HT-29 (cell line): ENCODE results near the gene SLC47A1. TPM values are rescaled to one million over a fixed set of nuclear protein-coding genes. Genes with fewer than 3 reads are reported as not detected.
"Not testable (repeated sequence)": the region's sequence is repeated elsewhere in the genome, so short reads cannot be mapped to it uniquely, and the experiment has no call there.

Experiments used
- DNase-seq: peaks from one replicate; pipeline ENCODE4 v3.0.0-alpha.2; 2015; ENCODE audit warnings: low spot score
- total RNA-seq: library from RNA; depleted of rRNA; stranded (reverse); fragments of >200 nt; shearing (Covaris generic); gene quantifications from 2 replicates; pipeline ENCODE4 v1.2.3, GENCODE V29; 2014; rRNA removed

SLC47A1 gene, protein sequence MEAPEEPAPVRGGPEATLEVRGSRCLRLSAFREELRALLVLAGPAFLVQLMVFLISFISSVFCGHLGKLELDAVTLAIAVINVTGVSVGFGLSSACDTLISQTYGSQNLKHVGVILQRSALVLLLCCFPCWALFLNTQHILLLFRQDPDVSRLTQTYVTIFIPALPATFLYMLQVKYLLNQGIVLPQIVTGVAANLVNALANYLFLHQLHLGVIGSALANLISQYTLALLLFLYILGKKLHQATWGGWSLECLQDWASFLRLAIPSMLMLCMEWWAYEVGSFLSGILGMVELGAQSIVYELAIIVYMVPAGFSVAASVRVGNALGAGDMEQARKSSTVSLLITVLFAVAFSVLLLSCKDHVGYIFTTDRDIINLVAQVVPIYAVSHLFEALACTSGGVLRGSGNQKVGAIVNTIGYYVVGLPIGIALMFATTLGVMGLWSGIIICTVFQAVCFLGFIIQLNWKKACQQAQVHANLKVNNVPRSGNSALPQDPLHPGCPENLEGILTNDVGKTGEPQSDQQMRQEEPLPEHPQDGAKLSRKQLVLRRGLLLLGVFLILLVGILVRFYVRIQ
- not detected in 2 replicates for total RNA-seq

GRCh38 chr17:19533718-19534561 lies at the start of gene SLC47A1:
TSS of gene SLC47A1 (plus strand) at chr17:19533854. CDS start at chr17:19533940, 86 bp downstream.
- no peak for DNase-seq

DNA sequence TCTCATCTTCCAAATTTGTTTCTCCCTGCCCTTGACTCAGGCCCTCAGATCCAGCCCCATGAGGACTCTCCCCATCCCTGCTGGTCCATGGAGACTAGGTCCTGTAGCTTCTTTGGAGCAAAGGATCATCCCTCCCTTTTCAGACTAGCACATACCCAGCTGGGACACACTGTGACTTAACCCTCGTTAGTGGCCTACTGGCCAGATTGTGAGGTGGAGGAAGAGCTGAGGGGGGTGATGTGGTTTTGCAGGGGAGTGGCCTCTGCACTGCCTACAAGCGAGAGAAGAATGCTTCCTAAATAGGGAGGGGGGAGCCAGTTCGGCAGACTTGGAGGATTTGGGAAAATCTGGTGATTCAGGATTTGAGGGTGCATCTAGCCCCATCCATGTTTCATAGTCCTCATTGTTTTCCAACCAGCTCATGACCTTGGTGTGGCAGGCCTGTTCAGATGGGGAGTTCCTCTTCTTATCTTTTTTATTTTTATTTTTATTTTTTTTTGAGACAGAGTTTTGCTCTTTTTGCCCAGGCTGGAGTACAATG lies 47.8 kb upstream of the SLC47A1 start:
- no peak for DNase-seq

DNA sequence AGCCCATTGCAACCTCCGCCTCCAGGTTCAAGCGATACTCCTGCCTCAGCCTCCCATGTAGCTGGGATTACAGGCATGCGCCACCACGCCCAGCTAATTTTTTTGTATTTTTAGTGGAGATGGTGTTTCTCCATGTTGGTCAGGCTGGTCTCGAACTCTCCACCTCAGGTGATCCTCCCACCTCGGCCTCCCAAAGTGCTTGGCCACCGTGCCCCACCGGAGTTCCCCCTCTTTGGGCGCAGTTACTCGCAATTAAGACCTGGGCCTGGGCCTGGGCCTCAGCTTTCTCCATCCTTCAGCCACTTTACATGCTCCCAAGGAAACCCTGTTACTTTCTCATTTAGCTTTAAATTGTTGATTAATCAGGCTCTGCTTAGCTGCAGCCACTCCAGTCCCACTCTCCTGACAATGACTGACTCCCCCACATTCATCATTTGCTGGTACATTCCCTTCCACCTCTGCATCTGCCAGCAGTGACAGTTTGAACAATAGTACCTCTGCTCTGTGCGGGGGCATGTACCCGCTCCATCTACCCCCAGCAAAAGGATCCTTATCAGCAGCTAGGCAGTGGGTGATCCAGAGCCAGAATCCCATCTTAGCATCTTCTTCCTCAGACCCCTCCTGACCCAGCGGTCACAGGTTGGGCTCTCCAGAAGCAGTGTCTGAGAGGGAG lies 47.2 kb upstream of the SLC47A1 start:
- no peak for DNase-seq

- DNase-seq, result no peak
These were observed 46.5 kb upstream of the SLC47A1 start for GRCh38 chr17:19487024-19487600.

DNA sequence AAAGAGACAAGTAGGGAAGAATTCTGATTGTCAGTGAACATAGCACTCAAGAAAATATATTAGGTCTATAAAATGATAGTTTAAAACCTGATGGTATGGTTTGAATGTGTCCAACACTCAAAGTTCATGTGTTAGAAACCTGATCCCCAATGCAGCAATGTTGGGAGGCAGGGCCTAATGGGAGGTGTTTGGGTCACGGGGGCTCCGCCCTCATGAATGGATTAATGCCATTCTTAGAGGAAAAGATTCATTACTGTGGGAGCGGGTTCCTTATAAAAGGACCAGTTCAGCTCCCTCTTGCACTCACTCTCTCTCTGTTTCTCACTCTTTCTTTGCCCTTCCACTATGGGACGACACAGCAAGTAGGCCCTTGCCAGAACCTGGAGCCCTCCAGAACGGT lies 41.5 kb upstream of the SLC47A1 start:
- DNase-seq, result no peak

- DNase-seq, result no peak
These were observed 38.5 kb upstream of the SLC47A1 start for GRCh38 chr17:19494961-19495806.

- no peak for DNase-seq
These were observed 37.7 kb upstream of the SLC47A1 start for GRCh38 chr17:19495828-19496528.

GRCh38 chr17:19497624-19498023 lies 36.0 kb upstream of the SLC47A1 start:
- no peak for DNase-seq

- DNase-seq, result no peak
These were observed 32.4 kb upstream of the SLC47A1 start for GRCh38 chr17:19501219-19501618.

DNA sequence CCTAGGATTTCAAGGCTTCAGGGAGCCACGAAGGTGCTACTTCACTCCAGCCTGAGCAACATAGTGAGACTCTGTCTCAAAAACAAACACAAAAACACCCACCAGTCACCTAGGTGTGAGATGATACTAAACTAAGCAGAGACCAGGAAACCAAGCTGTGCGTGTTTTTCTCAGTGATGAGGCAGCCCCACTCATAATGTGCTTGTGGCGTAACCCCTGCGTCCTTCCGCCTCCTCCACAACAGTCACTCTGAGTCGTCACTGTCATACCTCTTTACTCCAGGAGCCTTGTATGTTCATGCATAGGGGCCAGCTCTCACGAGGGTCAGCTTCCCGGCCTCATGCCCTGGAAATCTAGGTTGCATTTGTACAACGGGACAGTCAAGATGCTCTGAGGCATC lies 31.1 kb upstream of the SLC47A1 start:
- DNase-seq, result no peak

GRCh38 chr17:19505561-19505960 lies 28.1 kb upstream of the SLC47A1 start:
- DNase-seq, result not testable (repeated sequence)

DNA sequence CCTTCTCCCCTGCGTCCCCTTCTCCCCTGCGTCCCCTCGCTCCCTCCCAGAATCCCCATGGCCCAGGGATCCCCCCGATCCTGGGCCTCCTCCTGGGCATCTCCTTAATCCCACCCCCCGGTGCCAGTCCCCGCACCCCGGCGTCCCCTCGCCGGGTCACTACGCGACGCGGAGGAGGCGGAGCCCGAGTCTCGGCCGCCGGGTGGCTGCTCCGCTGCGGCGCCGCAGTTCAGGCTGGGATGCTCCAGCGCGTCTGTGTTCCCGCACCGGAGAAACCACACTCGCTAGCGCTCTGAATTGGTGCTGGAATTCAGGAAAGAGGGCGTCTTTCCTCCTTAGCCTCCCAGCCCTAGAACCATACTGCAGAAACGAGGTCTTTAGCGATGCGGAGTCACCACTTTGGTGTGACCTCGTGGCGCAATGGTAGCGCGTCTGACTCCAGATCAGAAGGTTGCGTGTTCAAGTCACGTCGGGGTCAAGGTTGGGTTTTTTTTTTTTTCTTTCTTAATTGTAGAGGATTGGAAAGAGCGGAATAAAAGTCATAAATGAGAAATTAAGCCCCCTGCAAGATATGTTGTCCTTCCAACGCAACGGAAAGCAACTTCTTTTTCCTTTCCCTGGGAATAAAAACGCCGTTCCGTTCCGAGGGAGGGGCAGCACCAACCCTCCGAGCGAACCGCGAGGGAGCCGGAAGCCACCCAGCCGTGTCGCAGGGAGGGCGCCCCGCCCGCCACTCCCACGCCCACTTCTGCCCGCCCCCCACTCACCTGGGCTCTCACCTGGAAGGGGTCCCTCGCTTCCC lies 25.7 kb upstream of the SLC47A1 start:
- DNase-seq, result peak; percentile 89

DNA sequence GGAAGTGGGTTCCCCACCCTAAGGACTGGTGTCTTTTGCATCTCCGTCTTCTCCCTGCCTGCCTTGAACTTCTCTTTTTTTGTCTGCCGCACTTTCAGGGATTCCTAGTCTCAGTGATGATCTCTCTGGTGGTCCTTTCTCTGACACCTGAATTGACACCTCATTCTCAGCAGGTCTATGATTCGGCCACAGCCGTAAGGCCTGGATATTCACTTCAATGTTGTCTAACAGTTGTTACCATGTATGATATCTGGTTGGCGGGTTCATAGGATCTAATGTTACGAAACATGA lies 25.1 kb upstream of the SLC47A1 start:
- no peak for DNase-seq

DNA sequence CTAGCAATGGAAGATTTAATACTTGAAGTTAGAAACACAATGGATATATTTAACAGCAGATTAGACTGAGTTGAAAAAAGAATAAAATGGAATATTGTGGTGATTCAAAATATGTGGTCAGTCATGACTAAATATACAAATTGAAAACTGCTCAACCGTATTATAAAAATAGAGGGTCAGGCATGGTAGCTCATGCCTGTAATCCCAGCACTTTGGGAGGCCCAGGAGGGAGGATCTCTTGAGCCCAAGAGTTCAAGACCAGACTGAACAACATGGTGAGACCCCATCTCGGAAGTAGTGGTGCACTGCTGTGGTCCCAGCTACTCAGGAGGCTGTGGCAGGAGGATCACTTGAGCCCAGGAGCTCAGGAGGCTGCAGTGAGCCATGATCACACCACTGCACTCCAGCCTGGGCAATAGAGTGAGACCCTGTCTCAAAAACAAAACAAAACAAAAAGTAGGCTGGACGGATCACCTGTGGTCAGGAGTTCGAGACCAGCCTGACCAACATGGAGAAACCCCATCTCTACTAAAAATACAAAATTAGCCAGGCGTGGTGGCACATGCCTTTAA lies 24.3 kb upstream of the SLC47A1 start:
- DNase-seq, result not testable (repeated sequence)

DNA sequence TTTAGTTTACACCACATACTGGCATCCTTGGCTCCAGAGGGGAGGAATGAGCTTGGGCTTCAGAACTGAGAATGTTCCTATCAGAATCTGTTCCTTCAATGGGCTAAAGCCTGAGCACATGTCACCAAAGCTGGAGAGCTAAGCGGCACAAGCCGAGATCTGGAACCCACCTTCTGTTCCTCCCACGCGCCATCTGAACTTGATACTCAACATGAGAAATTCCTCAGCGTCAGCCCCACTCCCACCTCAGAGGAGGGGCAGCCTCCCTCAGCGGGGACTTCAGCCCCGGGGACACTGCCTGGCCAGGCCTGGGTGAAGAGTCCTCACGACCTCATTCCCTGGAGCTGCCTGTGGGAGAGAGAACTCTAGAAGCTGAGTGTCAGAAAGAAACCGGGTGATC lies 22.8 kb upstream of the SLC47A1 start:
- no peak for DNase-seq

DNA sequence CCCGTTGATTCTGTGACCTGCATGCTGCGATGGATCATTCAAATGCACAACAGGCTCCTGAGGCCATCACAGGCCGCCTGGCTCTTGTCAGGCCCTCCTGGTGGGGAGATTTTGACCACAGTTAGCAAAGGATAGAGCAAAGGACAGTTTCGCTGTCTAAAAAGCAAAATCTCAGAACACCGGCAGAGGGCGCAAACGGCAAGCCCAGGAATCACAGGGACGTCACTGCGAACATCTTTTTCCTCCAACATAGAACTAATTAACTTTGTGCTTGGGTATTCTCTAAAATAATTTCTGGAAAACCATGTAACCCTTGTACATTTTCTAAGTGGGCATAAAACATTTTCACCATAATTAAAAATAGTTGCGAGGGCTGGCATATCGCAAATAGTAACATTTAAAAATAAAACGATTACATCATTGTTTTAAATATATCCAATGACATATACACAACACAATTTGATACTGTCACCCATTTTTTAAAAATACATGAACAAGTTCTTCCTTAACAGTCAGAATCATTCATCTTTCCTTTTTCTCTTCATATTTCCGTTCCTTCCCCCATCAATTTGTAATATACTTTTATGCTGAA lies 19.7 kb upstream of the SLC47A1 start:
- peak; percentile 72 for DNase-seq

- DNase-seq, result no peak
These were observed 16.0 kb upstream of the SLC47A1 start for GRCh38 chr17:19517699-19518098.
